ENCODE data around the gene GRM1. TPM values are rescaled to one million over a fixed set of nuclear protein-coding genes. Genes with fewer than 3 reads are reported as not detected.

Gene GRM1
- total and polyA plus RNA-seq, 5 donors from 2014 or later, result 0.10 TPM; not detected in 4

DNA sequence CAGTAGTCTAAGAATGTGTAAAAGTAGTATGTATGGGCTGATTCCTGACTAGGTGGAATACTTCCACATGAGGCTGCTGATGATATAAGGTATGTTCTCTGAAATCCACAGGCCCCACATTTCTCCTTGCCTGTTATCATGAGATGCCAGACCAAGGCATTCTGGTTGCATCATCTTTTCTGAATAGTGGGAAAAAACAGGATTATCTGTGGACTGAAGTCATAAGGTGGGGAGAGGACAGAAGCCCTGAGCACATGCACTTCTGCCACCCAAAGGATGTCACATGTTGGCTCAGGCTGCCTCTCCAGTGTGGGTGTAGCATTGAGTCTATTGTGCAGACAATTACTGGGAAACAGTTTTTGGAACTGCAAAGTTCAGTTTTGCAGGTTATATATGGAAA lies 330.3 kb downstream of the GRM1 start:
- Histone ChIP-seq H3K36me3 (ENCODE audit: control insufficient read depth, insufficient read depth, low read length) (no peaks in the 10 kb centered on the region), H3K27ac (ENCODE audit: insufficient read depth, low read length, poor library complexity, severe bottlenecking) (no peak overlapping the region), H3K4me1 (ENCODE audit: control insufficient read depth, insufficient read depth, low read length, poor library complexity, severe bottlenecking) (no peaks in the 10 kb centered on the region), H3K9me3 (ENCODE audit: control insufficient read depth in 2 of 2, low read length in 2 of 2) (no peaks in the 10 kb centered on the region), H3K4me3 (ENCODE audit: low read depth, low read length) (no peak overlapping the region), H3K27me3 (ENCODE audit: control insufficient read depth, insufficient read depth, low read length) (no peaks in the 10 kb centered on the region)
- Mint-ChIP-seq H3K36me3 (no peaks in the 10 kb centered on the region), H3K27ac (no peak overlapping the region), H3K9me3 (peaks cover 0 to 2% (median 0%) of the 10 kb centered on the region in 7 donors), H3K4me3 (no peak overlapping the region), H3K27me3 (no peaks in the 10 kb centered on the region), H3K4me1 (no peaks in the 10 kb centered on the region)
- ATAC-seq (ENCODE audit: low read depth in 2 of 2), result no peak
- DNase-seq, result no peak

DNA sequence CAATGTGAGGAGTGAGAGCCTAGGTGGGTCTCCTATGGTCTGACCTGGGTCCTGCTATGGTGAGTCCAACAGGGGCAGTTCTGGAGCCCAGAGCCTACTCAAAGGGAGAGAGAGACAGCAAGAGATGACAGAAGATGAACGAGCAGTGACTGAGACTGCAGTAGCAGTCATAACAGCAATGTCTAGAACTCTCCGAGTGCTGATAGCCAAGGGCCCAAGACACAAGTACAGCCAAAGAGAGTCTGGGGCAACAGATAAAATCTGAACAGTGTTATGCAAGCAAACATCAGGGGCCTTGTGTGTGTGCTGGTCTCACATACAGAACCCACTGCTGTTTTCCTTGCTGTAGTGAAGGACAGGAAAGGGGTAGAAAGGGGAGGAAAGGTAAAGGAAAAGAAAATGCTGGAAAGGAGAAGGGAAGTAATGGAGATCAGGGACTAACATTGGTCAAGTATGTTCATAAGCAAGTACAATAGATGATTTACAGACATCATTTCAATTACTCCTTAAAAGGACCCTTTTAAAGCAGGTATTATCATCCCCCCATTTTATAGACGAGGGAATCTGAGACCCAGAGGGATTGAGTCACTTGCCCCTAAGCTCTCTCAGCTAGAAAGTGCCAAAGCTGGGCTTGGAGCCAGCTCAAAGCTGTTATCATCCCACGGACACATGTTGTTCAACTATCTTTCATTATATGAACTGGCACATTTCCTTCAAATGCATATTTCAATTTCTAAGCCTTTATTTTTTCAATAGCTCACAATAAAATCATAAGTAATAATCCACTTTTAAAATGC lies 332.5 kb downstream of the GRM1 start:
- no peak for DNase-seq
- Mint-ChIP-seq H3K27me3 (no peaks in the 10 kb centered on the region), H3K9me3 (peaks cover 0 to 5% (median 0%) of the 10 kb centered on the region in 7 donors), H3K36me3 (no peaks in the 10 kb centered on the region), H3K4me3 (no peak overlapping the region), H3K4me1 (no peaks in the 10 kb centered on the region), H3K27ac (no peak overlapping the region)
- no peak for ATAC-seq (ENCODE audit: low read depth in 2 of 2)
- Histone ChIP-seq H3K27ac (ENCODE audit: insufficient read depth, low read length, poor library complexity, severe bottlenecking) (no peak overlapping the region), H3K4me1 (ENCODE audit: control insufficient read depth, insufficient read depth, low read length, poor library complexity, severe bottlenecking) (no peaks in the 10 kb centered on the region), H3K4me3 (ENCODE audit: low read depth, low read length) (no peak overlapping the region), H3K36me3 (ENCODE audit: control insufficient read depth, insufficient read depth, low read length) (no peaks in the 10 kb centered on the region), H3K27me3 (ENCODE audit: control insufficient read depth, insufficient read depth, low read length) (no peaks in the 10 kb centered on the region), H3K9me3 (ENCODE audit: control insufficient read depth in 2 of 2, low read length in 2 of 2) (no peaks in the 10 kb centered on the region)

DNA sequence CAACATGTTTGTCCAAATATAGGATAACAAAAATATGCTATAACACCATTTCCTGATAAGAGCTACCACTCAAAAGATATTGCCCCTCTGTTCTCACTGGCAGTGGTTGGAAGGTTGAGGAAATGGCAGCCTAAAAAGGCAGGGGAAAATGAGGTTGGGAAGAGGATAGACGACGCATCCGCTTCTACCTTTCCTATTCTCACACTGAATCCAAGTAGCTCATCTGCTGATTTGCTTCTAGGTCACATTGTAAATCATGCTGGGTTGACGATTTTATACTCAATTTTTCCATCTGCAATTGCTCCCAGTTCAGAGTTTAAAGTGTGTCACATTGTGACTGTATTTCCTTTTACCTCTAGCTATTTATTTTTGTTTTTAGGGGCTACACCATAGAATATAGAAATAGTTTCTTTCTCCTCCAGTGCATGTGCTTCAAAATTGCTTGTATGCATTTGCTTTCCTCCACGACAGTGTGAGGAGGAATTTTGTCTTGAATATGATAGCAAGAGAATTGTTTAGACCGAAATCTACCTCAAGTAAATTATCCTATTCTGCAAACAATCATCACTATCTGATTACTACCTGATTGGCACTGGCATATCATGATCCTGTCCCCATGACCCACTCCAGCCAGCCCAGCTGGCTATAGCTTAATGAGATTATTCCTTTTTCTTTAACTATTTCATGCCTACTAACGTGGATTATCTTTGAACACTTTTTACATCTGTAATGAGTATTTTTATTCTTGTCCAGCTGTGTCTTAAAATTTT lies 335.2 kb downstream of the GRM1 start:
- no peaks in the 10 kb centered on the region for H3K27me3 ChIP-seq (ENCODE audit: control insufficient read depth, insufficient read depth, low read length)
- Mint-ChIP-seq H3K9me3 (peaks cover 0 to 6% (median 0%) of the 10 kb centered on the region in 7 donors), H3K4me3 (no peak overlapping the region), H3K27me3 (no peaks in the 10 kb centered on the region), H3K27ac (no peak overlapping the region), H3K36me3 (no peaks in the 10 kb centered on the region), H3K4me1 (no peaks in the 10 kb centered on the region)
- H3K36me3 ChIP-seq (ENCODE audit: control insufficient read depth, insufficient read depth, low read length), result no peaks in the 10 kb centered on the region
- DNase-seq, result no peak
- H3K4me3 ChIP-seq (ENCODE audit: low read depth, low read length), result no peak overlapping the region
- no peaks in the 10 kb centered on the region for H3K4me1 ChIP-seq (ENCODE audit: control insufficient read depth, insufficient read depth, low read length, poor library complexity, severe bottlenecking)
- H3K27ac ChIP-seq (ENCODE audit: insufficient read depth, low read length, poor library complexity, severe bottlenecking), result no peak overlapping the region
- ATAC-seq (ENCODE audit: low read depth in 2 of 2), result no peak
- no peaks in the 10 kb centered on the region for H3K9me3 ChIP-seq (ENCODE audit: control insufficient read depth in 2 of 2, low read length in 2 of 2)

DNA sequence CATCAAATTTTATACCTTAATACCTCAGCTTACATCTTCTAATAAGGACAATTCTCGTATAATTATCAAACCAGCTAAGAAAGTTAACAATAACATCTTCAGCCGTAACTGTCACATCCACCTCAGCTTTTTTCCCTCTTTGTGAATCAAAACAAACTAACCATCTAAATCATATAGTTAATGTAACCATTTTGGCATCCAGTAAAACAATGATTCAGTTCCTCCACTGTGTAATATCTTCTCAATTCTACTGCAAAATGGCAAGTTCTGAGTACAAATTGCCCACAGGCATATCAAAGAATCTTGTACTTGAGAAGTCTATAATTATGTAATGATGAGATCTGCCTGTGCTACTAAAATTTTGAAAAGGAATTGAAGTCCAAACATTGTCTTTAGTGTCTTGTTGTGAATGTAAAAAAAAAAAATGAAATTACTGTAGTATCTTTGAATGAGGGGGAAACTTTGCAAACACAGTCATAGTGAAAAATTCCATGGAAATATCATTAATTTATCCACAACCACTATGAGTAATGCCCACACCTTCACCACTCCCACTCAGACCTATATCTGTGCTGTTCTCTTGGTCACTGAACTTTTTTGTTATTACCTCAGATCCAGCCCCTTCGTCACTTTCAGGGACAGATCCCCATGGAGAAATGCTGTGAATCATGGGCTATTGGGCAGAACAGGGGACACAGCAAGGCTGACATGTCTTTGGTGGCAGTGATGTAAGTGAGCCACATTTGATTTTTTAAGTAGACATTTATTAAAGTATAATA lies 336.1 kb downstream of the GRM1 start:
- H3K27me3 Mint-ChIP-seq, result no peaks in the 10 kb centered on the region
- Histone ChIP-seq H3K4me3 (ENCODE audit: low read depth, low read length) (no peak overlapping the region), H3K36me3 (ENCODE audit: control insufficient read depth, insufficient read depth, low read length) (no peaks in the 10 kb centered on the region), H3K4me1 (ENCODE audit: control insufficient read depth, insufficient read depth, low read length, poor library complexity, severe bottlenecking) (no peaks in the 10 kb centered on the region), H3K27ac (ENCODE audit: insufficient read depth, low read length, poor library complexity, severe bottlenecking) (no peak overlapping the region), H3K27me3 (ENCODE audit: control insufficient read depth, insufficient read depth, low read length) (no peaks in the 10 kb centered on the region), H3K9me3 (ENCODE audit: control insufficient read depth in 2 of 2, low read length in 2 of 2) (no peaks in the 10 kb centered on the region)
- DNase-seq (no peak), ATAC-seq (ENCODE audit: low read depth in 2 of 2) (no peak)
- H3K4me3 Mint-ChIP-seq, result no peak overlapping the region
- no peaks in the 10 kb centered on the region for H3K4me1 Mint-ChIP-seq
- H3K36me3 Mint-ChIP-seq, result no peaks in the 10 kb centered on the region
- no peak overlapping the region for H3K27ac Mint-ChIP-seq
- H3K9me3 Mint-ChIP-seq, result peaks cover 0 to 7% (median 0%) of the 10 kb centered on the region in 7 donors

DNA sequence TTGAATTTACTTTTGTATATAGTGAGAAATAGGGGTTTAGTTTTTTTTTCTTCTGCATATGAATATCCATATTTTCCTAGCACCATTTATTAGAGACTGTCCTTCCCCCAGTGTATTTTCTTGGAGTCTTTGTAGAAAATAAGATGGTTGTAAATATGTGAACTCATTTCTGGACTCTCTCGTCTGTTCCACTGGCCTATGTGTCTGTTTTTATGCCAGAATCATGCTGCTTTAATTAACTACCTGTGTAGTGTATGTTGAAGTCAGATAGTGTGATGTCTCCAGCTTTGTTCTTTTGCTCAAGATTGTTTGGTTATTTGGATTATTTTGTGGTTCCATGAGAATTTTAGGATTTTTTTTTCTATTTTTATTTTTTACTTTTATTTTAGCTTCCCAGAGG lies 338.2 kb downstream of the GRM1 start:
- no peak for DNase-seq
- H3K4me1 Mint-ChIP-seq, result no peaks in the 10 kb centered on the region

DNA sequence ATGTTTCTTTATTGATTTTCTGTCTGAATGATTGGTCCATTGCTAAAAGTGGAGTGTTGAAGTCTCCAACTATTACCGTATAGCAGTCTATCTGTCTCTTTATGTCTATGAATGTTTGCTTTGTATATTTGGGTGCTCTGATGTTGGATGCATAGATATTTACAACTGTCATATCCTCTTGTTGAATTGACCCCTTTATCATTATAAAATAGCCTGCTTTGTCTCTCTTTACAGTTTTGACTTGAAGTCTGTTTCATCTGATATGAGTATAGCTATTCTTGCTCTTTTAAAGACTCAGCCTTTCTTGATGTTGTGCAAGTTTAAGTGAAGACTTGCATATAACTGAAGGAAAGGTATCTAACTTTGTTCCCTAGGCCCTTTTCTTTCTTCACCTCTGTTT lies 341.0 kb downstream of the GRM1 start:
- Histone ChIP-seq H3K27me3 (ENCODE audit: control insufficient read depth, insufficient read depth, low read length) (no peaks in the 10 kb centered on the region), H3K9me3 (ENCODE audit: control insufficient read depth in 2 of 2, low read length in 2 of 2) (no peaks in the 10 kb centered on the region), H3K27ac (ENCODE audit: insufficient read depth, low read length, poor library complexity, severe bottlenecking) (no peak overlapping the region), H3K4me3 (ENCODE audit: low read depth, low read length) (no peak overlapping the region), H3K4me1 (ENCODE audit: control insufficient read depth, insufficient read depth, low read length, poor library complexity, severe bottlenecking) (no peaks in the 10 kb centered on the region), H3K36me3 (ENCODE audit: control insufficient read depth, insufficient read depth, low read length) (no peaks in the 10 kb centered on the region)
- DNase-seq, result no peak
- no peak for ATAC-seq (ENCODE audit: low read depth in 2 of 2)
- Mint-ChIP-seq H3K36me3 (no peaks in the 10 kb centered on the region), H3K27me3 (no peaks in the 10 kb centered on the region), H3K9me3 (peaks cover 1 to 17% (median 6%) of the 10 kb centered on the region in 7 donors), H3K4me1 (no peaks in the 10 kb centered on the region), H3K27ac (no peak overlapping the region), H3K4me3 (no peak overlapping the region)

More for the DNA sequence above, 338.2 kb downstream of the GRM1 start:
- Histone ChIP-seq H3K27ac (ENCODE audit: insufficient read depth, low read length, poor library complexity, severe bottlenecking) (no peak overlapping the region), H3K36me3 (ENCODE audit: control insufficient read depth, insufficient read depth, low read length) (no peaks in the 10 kb centered on the region), H3K9me3 (ENCODE audit: control insufficient read depth in 2 of 2, low read length in 2 of 2) (no peaks in the 10 kb centered on the region), H3K27me3 (ENCODE audit: control insufficient read depth, insufficient read depth, low read length) (no peaks in the 10 kb centered on the region), H3K4me1 (ENCODE audit: control insufficient read depth, insufficient read depth, low read length, poor library complexity, severe bottlenecking) (no peaks in the 10 kb centered on the region), H3K4me3 (ENCODE audit: low read depth, low read length) (no peak overlapping the region)
- Mint-ChIP-seq H3K27ac (no peak overlapping the region), H3K27me3 (no peaks in the 10 kb centered on the region), H3K4me3 (no peak overlapping the region), H3K36me3 (no peaks in the 10 kb centered on the region), H3K9me3 (peaks cover 1 to 7% (median 6%) of the 10 kb centered on the region in 7 donors)
- no peak for ATAC-seq (ENCODE audit: low read depth in 2 of 2)

DNA sequence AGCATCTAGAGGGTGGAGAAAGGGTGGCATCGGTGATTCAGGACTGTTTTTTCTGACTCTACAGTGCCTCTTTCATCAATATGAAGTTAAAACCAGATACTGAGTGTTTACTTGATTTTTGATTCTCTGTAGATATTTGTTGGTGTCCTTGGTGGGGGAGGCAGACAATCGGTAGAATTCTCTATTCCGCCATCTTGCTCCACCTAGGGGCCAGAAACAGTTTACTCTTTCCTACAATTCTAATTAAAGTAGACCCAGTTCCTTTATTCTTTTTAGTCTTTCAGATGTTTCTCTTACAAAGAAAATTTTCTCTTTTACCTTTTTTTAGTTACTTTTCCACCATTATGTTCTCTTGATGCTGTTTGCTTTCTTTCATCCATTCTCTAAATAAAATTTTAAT lies 352.6 kb downstream of the GRM1 start:
- Mint-ChIP-seq H3K9me3 (peaks cover 0 to 5% (median 2%) of the 10 kb centered on the region in 7 donors), H3K4me3 (no peak overlapping the region), H3K27me3 (no peaks in the 10 kb centered on the region), H3K36me3 (no peaks in the 10 kb centered on the region), H3K27ac (no peak overlapping the region), H3K4me1 (no peaks in the 10 kb centered on the region)
- Histone ChIP-seq H3K9me3 (ENCODE audit: control insufficient read depth in 2 of 2, low read length in 2 of 2) (no peaks in the 10 kb centered on the region), H3K36me3 (ENCODE audit: control insufficient read depth, insufficient read depth, low read length) (no peaks in the 10 kb centered on the region), H3K4me1 (ENCODE audit: control insufficient read depth, insufficient read depth, low read length, poor library complexity, severe bottlenecking) (no peaks in the 10 kb centered on the region), H3K27ac (ENCODE audit: insufficient read depth, low read length, poor library complexity, severe bottlenecking) (no peak overlapping the region), H3K27me3 (ENCODE audit: control insufficient read depth, insufficient read depth, low read length) (no peaks in the 10 kb centered on the region), H3K4me3 (ENCODE audit: low read depth, low read length) (no peak overlapping the region)
- ATAC-seq (ENCODE audit: low read depth in 2 of 2) (no peak), DNase-seq (no peak)

Measured in CD4-positive, CD25-positive, alpha-beta regulatory T cell (primary cell).